Astrocyte of the spinal cord (primary cell): ENCODE data around the gene TOX2.

Experiments
- DNase-seq: peaks from one replicate; pipeline ENCODE4 v3.0.0; 2011; ENCODE audit warnings: low read depth, low spot score
- H3K4me3 ChIP-seq: 2 replicates; pipeline ENCODE4 v1.5.1; 2011; ENCODE audit warnings: low read depth, mild to moderate bottlenecking, low read length, moderate library complexity
- in situ Hi-C: cut with HindIII; loops from 2 replicates; pipeline ENCODE4 v1.10.0; 2017; ENCODE audit warnings: low sequenced_read_pairs
- TF ChIP-seq, protein P1 (sequence below): IDR thresholded peaks from 2 replicates; pipeline ENCODE4 v1.5.1; 2012; ENCODE audit warnings: low read depth, mild to moderate bottlenecking, low read length, inconsistent platforms

TOX2 gene

DNA sequence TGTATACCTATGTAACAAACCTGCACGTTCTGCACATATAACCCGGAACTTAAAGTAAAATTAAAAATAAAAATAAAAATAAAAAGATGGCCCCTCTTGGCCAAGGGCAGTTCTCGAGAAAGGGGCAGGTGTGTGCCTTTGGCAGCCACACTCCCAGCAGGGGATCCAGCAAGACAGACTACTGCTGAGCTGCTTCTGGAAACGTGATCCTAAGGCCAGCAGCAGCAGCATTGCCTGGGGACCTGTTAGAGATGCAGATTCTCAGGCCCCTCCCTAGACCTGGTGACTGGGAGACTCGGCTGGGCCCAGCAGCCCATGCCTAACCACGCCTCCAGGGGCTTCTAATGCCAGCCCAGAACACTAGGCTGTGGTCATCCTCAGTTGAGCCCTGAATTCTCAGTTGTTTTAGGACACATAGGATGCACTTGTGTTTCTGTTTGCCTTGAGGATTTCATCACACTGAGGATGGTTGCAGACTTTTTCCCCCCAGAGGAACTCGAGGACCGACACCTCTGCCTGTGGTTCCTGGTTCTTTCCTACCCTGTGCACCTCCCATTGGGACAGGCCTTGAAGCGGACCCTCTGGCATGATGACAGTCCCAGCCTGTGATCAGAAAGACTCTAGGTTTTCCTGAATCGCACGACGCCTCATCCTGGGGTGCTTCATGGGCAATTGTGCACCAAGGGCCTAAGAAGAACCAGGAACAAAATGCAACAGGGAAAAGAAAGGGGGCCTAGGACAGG lies 105.9 kb downstream of the TOX2 start:
- no peak overlapping the region for H3K4me3 ChIP-seq
- TF ChIP-seq, protein P1, sequence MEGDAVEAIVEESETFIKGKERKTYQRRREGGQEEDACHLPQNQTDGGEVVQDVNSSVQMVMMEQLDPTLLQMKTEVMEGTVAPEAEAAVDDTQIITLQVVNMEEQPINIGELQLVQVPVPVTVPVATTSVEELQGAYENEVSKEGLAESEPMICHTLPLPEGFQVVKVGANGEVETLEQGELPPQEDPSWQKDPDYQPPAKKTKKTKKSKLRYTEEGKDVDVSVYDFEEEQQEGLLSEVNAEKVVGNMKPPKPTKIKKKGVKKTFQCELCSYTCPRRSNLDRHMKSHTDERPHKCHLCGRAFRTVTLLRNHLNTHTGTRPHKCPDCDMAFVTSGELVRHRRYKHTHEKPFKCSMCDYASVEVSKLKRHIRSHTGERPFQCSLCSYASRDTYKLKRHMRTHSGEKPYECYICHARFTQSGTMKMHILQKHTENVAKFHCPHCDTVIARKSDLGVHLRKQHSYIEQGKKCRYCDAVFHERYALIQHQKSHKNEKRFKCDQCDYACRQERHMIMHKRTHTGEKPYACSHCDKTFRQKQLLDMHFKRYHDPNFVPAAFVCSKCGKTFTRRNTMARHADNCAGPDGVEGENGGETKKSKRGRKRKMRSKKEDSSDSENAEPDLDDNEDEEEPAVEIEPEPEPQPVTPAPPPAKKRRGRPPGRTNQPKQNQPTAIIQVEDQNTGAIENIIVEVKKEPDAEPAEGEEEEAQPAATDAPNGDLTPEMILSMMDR: no peak
- in situ Hi-C loops: no loop called here
- DNase-seq: no peak

DNA sequence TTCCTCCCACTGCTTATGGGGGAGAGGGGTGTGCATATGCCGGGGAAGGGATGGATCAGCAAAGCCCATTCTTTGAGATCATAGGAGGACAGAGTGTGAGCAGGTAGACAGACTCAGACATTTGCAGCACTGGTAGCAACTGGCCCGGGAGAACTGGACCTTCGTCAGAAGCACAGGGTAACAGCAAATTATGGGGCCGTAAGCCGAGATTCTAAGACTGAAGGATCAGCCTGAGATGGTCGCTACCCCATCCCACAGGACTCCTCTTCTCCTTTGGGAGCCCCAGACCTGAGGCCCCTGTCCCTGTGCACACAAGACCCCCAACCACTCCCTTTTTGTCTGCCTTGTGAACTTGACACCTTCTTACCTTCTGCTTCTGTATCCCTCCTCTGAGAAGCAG lies 106.5 kb downstream of the TOX2 start:
- TF ChIP-seq, protein P1: no peak
- no peak for DNase-seq
- no peak overlapping the region for H3K4me3 ChIP-seq
- in situ Hi-C loops: no loop called here

DNA sequence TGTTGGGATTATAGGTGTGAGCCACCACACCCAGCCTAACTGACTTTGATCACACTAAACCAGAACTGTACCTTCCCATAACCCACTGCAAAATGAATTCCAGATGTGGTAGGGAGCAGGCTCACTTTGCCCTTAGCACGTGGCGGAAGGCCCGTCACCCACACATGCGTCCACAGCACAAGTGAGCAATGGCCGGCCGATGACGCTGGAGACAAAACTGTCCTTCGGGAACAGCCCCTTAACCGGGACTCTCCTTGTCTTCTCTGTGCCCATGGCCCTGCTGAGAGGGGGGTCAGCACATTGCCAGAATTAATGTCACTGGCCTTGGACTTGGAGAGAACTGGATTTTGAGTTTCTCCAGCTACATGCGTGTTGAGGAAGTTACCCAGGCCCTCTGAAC lies 107.2 kb downstream of the TOX2 start:
- no peak overlapping the region for H3K4me3 ChIP-seq
- in situ Hi-C loops: no loop called here
- TF ChIP-seq, protein P1: no peak
- DNase-seq: no peak

DNA sequence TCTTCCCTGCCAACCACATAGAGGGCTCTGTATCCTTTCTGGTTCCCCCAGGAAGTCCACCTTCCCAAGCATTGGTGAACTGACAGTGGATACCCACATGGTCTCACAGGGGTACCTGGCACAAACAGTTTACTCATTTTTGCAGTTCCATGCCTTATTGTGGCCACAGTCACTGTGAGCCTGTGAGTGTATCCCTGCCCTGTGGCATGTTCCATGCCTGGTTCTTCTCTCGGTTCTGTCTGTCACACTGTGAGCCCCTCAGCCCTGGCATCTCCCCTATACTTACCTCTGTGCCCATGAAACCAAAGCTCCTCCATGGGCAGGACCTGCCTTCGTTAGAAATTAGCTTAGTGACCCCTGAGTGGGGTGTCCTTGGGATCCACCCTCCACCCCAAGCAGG lies 107.8 kb downstream of the TOX2 start:
- H3K4me3 ChIP-seq: no peak overlapping the region
- in situ Hi-C loops: no loop called here
- TF ChIP-seq, protein P1: no peak
- DNase-seq: no peak

DNA sequence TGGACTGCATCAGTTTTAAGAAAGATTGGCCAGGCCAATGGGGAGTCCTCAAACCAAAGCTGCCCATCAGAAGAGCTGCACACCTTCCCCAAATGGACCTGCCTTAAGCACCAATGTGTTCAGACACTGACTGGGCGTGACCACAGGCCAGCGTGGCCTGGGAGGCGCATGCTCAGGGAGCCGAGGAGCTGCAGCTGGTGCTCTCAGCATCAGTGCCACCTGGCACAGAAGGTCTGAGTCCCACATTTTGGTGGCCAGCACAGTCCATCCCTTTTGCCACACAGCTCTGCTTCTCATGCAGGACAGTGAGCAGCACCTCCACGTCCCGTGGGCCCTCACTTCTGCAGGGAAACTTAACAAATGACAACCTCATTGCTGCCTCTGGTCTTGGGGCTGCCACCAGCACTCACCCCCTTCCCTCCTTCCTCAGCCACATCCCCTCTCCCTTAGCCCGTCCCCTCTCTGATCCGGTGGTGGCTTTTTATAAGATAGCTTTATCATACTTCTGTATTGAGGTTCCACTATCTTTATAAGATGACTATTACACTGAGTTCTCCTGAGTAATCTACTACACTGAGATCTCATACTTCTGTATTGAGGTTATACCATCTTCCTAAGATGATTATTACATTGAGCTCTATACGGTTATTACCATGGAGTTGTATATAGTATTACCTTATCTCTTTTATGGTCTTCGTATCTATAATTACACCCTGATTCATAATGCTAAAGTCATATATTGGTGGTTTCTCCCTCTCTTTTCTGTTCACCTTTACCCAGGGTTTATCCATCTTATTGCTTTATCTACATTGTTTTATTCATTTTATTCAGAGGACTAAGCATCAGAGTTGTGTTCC lies 109.1 kb downstream of the TOX2 start:
- in situ Hi-C loops: no loop called here
- TF ChIP-seq, protein P1: no peak
- H3K4me3 ChIP-seq: no peak overlapping the region
- DNase-seq: no peak

DNA sequence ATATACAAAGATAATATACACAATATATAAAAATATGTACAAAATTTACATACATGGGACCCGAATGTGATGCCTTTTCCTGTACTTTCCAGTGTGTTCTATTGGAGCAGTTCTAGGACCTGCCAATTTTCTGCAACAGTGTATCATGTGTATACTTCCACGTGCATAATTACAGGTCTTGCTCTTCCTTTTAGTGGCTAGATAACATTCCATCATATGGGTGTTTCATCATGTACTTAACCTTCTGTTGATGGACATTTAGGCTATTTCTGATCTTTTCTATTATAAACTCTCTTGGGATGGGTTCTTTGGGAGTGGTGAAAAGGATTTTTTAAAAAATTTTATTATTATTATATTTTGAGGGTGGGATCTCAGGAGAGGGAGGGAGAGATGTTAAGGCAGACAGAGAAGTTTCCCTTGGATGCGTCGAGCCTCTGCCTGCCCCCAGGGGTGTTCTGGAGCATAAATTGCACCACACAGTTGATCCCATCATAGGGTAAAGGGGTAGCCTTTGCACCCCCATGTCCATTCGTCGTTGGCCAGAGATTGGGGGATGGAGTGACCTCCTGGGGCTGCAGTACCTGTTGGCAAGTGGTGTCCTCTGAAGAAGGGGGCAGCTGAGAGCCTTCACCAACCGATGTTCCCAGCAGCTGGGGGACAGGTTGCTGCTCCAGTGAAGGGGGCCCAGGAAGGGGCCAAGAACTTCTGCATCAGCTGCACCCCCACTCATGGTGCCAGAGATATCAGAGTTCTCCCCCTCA lies 110.3 kb downstream of the TOX2 start:
- in situ Hi-C loops: no loop called here
- H3K4me3 ChIP-seq: no peak overlapping the region
- TF ChIP-seq, protein P1: no peak
- DNase-seq: no peak
